WTC11 (cell line): ENCODE data around the gene SEC24A. TPM values are rescaled to one million over a fixed set of nuclear protein-coding genes. Genes with fewer than 3 reads are reported as not detected.
A peak's percentile ranks its signal among the peaks of the same experiment; 100 is the strongest.

Experiments used
- ATAC-seq: fragments of 200-7000 bp; cut with Tn5 transposase; 2 replicates; pipeline ENCODE4 v1.10.0; 2021; ENCODE audit warnings: mild to moderate bottlenecking, moderate library complexity
- CTCF ChIA-PET: fragments of 300-600 bp; sonication (Branson Sonifier 250); formaldehyde crosslinking; loops from one replicate; lab custom pipeline; 2021; ENCODE audit warnings: antibody characterized with exemption; lab: Charles Lee
- POLR2A ChIA-PET: fragments of 350-600 bp; sonication (Branson Sonifier 250); formaldehyde crosslinking; loops from one replicate; lab custom pipeline; 2021; ENCODE audit warnings: antibody characterized with exemption; lab: Charles Lee
- DNase-seq: peaks from one replicate; pipeline ENCODE4 v3.0.0; 2021; ENCODE audit warnings: low spot score
- H3K27ac Mint-ChIP-seq: 2 replicates; pipeline ENCODE4 v1.8.0; 2021; ENCODE audit warnings: mixed read lengths
- H3K27me3 Mint-ChIP-seq: 2 replicates; pipeline ENCODE4 v1.8.0; 2021; ENCODE audit warnings: low read depth, mild to moderate bottlenecking, moderate library complexity, mixed read lengths
- H3K36me3 Mint-ChIP-seq: 2 replicates; pipeline ENCODE4 v1.8.0; 2021; ENCODE audit warnings: mixed read lengths
- H3K4me1 Mint-ChIP-seq: 2 replicates; pipeline ENCODE4 v1.8.0; 2022; ENCODE audit warnings: mixed read lengths
- H3K4me3 Mint-ChIP-seq: 2 replicates; pipeline ENCODE4 v1.8.0; 2021; ENCODE audit warnings: mild to moderate bottlenecking, moderate library complexity, mixed read lengths
- H3K9me3 Mint-ChIP-seq: 2 replicates; pipeline ENCODE4 v1.8.0; 2021; ENCODE audit warnings: mixed read lengths
- ATF1 ChIP-seq: sonication (generic); formaldehyde crosslinking; IDR thresholded peaks from 2 replicates; pipeline ENCODE4 v1.8.1; 2023; ENCODE audit warnings: mild to moderate bottlenecking, moderate library complexity, missing genetic modification reagents
- ELF4 ChIP-seq: sonication (generic); formaldehyde crosslinking; IDR thresholded peaks from 2 replicates; pipeline ENCODE4 v1.8.1; 2022; ENCODE audit warnings: low read depth, mild to moderate bottlenecking, moderate library complexity, missing genetic modification reagents
- ETV6 ChIP-seq: sonication (generic); formaldehyde crosslinking; IDR thresholded peaks from 2 replicates; pipeline ENCODE4 v1.8.1; 2022; ENCODE audit warnings: mild to moderate bottlenecking, missing genetic modification reagents
- GABPB1 ChIP-seq: sonication (generic); formaldehyde crosslinking; IDR thresholded peaks from 2 replicates; pipeline ENCODE4 v1.8.1; 2023; ENCODE audit warnings: mild to moderate bottlenecking, missing genetic modification reagents
- JUN ChIP-seq: sonication (generic); formaldehyde crosslinking; IDR thresholded peaks from 2 replicates; pipeline ENCODE4 v1.8.0; 2023; ENCODE audit warnings: mild to moderate bottlenecking, missing genetic modification reagents
- PRRX2 ChIP-seq: fragments of 250-450 bp; sonication (Bioruptor Pico); IDR thresholded peaks from 2 replicates; pipeline ENCODE4 v1.8.0; 2021; ENCODE audit warnings: mild to moderate bottlenecking
- RELA ChIP-seq: sonication (generic); formaldehyde crosslinking; IDR thresholded peaks from 2 replicates; pipeline ENCODE4 v1.8.1; 2022; ENCODE audit warnings: missing genetic modification reagents, mild to moderate bottlenecking, borderline replicate concordance
- RORB ChIP-seq: fragments of 250-450 bp; sonication (Bioruptor Pico); IDR thresholded peaks from 2 replicates; pipeline ENCODE4 v1.9.0; 2021; ENCODE audit warnings: mild to moderate bottlenecking
- SMAD4 ChIP-seq: sonication (generic); formaldehyde crosslinking; IDR thresholded peaks from 2 replicates; pipeline ENCODE4 v1.8.0; 2022; ENCODE audit warnings: mild to moderate bottlenecking, missing genetic modification reagents
- SP1 ChIP-seq: sonication (generic); formaldehyde crosslinking; conservative IDR thresholded peaks from 2 replicates; pipeline ENCODE4 v1.8.1; 2022; ENCODE audit warnings: missing genetic modification reagents
- TCF7 ChIP-seq: sonication (generic); formaldehyde crosslinking; IDR thresholded peaks from 2 replicates; pipeline ENCODE4 v1.8.0; 2022; ENCODE audit warnings: mild to moderate bottlenecking, low read depth, missing genetic modification reagents, moderate library complexity
- ZBTB21 ChIP-seq: sonication (generic); formaldehyde crosslinking; IDR thresholded peaks from 2 replicates; pipeline ENCODE4 v1.8.1; 2023; ENCODE audit warnings: mild to moderate bottlenecking, missing genetic modification reagents, borderline replicate concordance
- ZNF263 ChIP-seq: sonication (generic); formaldehyde crosslinking; IDR thresholded peaks from 2 replicates; pipeline ENCODE4 v1.8.1; 2022; ENCODE audit warnings: low read depth, mild to moderate bottlenecking, moderate library complexity, missing genetic modification reagents
- ZNF671 ChIP-seq: fragments of 250-450 bp; sonication (Bioruptor Pico); IDR thresholded peaks from 2 replicates; pipeline ENCODE4 v1.8.0; 2021; ENCODE audit warnings: mild to moderate bottlenecking
- total RNA-seq: library from RNA; stranded (reverse); gene quantifications from 3 replicates; pipeline ENCODE4 v1.2.3, GENCODE V29; 2021
- TF ChIP-seq, protein P1 (sequence below): sonication (generic); formaldehyde crosslinking; conservative IDR thresholded peaks from 2 replicates; pipeline ENCODE4 v1.8.1; 2022; ENCODE audit warnings: mild to moderate bottlenecking, missing genetic modification reagents
- TF ChIP-seq, protein P2 (sequence below): fragments of 250-450 bp; sonication (Bioruptor Pico); IDR thresholded peaks from 2 replicates; pipeline ENCODE4 v1.9.0; 2021; ENCODE audit warnings: mild to moderate bottlenecking, borderline replicate concordance
- TF ChIP-seq, protein P3 (sequence below): sonication (generic); formaldehyde crosslinking; IDR thresholded peaks from 2 replicates; pipeline ENCODE4 v1.8.0; 2022; ENCODE audit warnings: mild to moderate bottlenecking, missing genetic modification reagents
- TF ChIP-seq, protein P4 (sequence below): sonication (generic); formaldehyde crosslinking; IDR thresholded peaks from 2 replicates; pipeline ENCODE4 v1.8.1; 2022; ENCODE audit warnings: missing genetic modification reagents, borderline replicate concordance
- TF ChIP-seq, protein P5 (sequence below): sonication (generic); formaldehyde crosslinking; IDR thresholded peaks from 2 replicates; pipeline ENCODE4 v1.8.0; 2023; ENCODE audit warnings: mild to moderate bottlenecking, missing genetic modification reagents

The SEC24A gene
- total RNA-seq, 1 experiment from 2014 or later, result 30.5 TPM

DNA sequence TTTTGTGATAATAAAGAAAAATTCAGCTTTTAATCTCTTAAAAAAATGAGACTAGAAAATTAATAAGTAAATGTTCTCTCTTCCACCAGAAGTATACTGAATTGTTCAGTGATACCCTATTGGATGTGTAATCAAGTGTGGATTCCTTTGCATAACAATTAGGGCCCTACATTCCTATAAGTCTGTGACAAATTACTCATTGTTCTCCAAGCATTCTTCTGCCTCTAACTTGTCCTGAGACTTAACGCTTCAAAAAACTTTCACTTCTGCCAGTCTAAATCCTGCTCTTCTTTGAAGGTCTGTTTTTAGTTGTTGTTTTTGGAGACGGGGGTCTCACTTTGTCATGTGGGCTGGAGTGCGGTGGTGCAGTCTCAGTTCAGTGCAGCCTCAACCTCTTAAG lies 100.8 kb downstream of the SEC24A start:
- H3K27me3 Mint-ChIP-seq, result no peaks in the 10 kb centered on the region
- peaks cover 5% of the 10 kb centered on the region; the same call in 1 of the 2 replicates for H3K36me3 Mint-ChIP-seq
- H3K4me1 Mint-ChIP-seq, result peaks cover 11% of the 10 kb centered on the region
- CTCF ChIA-PET, result interaction anchor here (1.0 kb wide), 1 partner anchor 9 kb away, joined by 3 read pairs; the partner anchor contains the start of gene DDX46
- POLR2A ChIA-PET, result interaction anchor here (0.6 kb wide), 1 partner anchor 162 kb away, joined by 4 read pairs; no protein-coding TSS in a partner anchor
- no peak overlapping the region for H3K4me3 Mint-ChIP-seq
- H3K9me3 Mint-ChIP-seq, result no peaks in the 10 kb centered on the region
- no peak for DNase-seq
- TF ChIP-seq ZBTB21 (CRISPR knock-in tag), result no peak
- TF ChIP-seq JUN (CRISPR knock-in tag), result no peak
- no peak for TF ChIP-seq TCF7 (CRISPR knock-in tag)
- TF ChIP-seq ETV6, result no peak
- TF ChIP-seq ELF4 (CRISPR knock-in tag), result no peak
- TF ChIP-seq, protein P1, sequence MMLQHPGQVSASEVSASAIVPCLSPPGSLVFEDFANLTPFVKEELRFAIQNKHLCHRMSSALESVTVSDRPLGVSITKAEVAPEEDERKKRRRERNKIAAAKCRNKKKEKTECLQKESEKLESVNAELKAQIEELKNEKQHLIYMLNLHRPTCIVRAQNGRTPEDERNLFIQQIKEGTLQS (CRISPR knock-in tag), result no peak
- no peak for TF ChIP-seq ZNF671 (CRISPR knock-in tag)
- TF ChIP-seq GABPB1 (CRISPR knock-in tag), result no peak
- TF ChIP-seq ATF1, result no peak
- TF ChIP-seq SMAD4, result no peak
- TF ChIP-seq, protein P2, sequence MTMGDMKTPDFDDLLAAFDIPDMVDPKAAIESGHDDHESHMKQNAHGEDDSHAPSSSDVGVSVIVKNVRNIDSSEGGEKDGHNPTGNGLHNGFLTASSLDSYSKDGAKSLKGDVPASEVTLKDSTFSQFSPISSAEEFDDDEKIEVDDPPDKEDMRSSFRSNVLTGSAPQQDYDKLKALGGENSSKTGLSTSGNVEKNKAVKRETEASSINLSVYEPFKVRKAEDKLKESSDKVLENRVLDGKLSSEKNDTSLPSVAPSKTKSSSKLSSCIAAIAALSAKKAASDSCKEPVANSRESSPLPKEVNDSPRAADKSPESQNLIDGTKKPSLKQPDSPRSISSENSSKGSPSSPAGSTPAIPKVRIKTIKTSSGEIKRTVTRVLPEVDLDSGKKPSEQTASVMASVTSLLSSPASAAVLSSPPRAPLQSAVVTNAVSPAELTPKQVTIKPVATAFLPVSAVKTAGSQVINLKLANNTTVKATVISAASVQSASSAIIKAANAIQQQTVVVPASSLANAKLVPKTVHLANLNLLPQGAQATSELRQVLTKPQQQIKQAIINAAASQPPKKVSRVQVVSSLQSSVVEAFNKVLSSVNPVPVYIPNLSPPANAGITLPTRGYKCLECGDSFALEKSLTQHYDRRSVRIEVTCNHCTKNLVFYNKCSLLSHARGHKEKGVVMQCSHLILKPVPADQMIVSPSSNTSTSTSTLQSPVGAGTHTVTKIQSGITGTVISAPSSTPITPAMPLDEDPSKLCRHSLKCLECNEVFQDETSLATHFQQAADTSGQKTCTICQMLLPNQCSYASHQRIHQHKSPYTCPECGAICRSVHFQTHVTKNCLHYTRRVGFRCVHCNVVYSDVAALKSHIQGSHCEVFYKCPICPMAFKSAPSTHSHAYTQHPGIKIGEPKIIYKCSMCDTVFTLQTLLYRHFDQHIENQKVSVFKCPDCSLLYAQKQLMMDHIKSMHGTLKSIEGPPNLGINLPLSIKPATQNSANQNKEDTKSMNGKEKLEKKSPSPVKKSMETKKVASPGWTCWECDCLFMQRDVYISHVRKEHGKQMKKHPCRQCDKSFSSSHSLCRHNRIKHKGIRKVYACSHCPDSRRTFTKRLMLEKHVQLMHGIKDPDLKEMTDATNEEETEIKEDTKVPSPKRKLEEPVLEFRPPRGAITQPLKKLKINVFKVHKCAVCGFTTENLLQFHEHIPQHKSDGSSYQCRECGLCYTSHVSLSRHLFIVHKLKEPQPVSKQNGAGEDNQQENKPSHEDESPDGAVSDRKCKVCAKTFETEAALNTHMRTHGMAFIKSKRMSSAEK (CRISPR knock-in tag), result no peak
- no peak for TF ChIP-seq RELA (CRISPR knock-in tag)
- no peak for TF ChIP-seq PRRX2 (CRISPR knock-in tag)
- TF ChIP-seq RORB (CRISPR knock-in tag), result no peak
- TF ChIP-seq, protein P3, sequence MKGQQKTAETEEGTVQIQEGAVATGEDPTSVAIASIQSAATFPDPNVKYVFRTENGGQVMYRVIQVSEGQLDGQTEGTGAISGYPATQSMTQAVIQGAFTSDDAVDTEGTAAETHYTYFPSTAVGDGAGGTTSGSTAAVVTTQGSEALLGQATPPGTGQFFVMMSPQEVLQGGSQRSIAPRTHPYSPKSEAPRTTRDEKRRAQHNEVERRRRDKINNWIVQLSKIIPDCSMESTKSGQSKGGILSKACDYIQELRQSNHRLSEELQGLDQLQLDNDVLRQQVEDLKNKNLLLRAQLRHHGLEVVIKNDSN, result no peak
- no peak for TF ChIP-seq SP1 (CRISPR knock-in tag)
- peak; percentile 80 for ATAC-seq
- H3K27ac Mint-ChIP-seq, result peak overlapping the region; percentile 91

DNA sequence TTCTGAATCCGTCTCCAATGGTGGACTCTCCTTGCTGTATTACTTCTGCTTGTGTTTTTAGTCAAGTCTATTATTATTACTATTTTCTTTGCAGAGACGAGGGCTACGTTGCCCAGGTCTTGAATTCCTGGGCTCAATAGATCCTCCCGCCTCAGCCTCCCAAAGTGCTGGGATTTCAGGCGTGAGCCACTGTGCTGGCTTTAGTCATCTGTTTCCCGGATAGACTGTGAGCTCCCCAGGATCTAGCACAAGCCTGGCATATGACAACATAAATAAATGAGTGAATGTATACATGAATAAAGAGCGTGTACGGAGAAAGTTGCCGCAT lies 109.6 kb downstream of the SEC24A start:
- H3K4me1 Mint-ChIP-seq, result peaks cover 21% of the 10 kb centered on the region
- TF ChIP-seq, protein P3, result 0 out of 2 replicates have a peak, but pooled peaks have one; percentile 4
- TF ChIP-seq, protein P4, sequence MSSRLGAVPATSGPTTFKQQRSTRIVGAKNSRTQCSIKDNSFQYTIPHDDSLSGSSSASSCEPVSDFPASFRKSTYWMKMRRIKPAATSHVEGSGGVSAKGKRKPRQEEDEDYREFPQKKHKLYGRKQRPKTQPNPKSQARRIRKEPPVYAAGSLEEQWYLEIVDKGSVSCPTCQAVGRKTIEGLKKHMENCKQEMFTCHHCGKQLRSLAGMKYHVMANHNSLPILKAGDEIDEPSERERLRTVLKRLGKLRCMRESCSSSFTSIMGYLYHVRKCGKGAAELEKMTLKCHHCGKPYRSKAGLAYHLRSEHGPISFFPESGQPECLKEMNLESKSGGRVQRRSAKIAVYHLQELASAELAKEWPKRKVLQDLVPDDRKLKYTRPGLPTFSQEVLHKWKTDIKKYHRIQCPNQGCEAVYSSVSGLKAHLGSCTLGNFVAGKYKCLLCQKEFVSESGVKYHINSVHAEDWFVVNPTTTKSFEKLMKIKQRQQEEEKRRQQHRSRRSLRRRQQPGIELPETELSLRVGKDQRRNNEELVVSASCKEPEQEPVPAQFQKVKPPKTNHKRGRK (CRISPR knock-in tag), result no peak
- TF ChIP-seq ZNF263 (CRISPR knock-in tag), result no peak
- TF ChIP-seq, protein P5, sequence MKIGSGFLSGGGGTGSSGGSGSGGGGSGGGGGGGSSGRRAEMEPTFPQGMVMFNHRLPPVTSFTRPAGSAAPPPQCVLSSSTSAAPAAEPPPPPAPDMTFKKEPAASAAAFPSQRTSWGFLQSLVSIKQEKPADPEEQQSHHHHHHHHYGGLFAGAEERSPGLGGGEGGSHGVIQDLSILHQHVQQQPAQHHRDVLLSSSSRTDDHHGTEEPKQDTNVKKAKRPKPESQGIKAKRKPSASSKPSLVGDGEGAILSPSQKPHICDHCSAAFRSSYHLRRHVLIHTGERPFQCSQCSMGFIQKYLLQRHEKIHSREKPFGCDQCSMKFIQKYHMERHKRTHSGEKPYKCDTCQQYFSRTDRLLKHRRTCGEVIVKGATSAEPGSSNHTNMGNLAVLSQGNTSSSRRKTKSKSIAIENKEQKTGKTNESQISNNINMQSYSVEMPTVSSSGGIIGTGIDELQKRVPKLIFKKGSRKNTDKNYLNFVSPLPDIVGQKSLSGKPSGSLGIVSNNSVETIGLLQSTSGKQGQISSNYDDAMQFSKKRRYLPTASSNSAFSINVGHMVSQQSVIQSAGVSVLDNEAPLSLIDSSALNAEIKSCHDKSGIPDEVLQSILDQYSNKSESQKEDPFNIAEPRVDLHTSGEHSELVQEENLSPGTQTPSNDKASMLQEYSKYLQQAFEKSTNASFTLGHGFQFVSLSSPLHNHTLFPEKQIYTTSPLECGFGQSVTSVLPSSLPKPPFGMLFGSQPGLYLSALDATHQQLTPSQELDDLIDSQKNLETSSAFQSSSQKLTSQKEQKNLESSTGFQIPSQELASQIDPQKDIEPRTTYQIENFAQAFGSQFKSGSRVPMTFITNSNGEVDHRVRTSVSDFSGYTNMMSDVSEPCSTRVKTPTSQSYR, result no peak
- H3K4me3 Mint-ChIP-seq, result peak overlapping the region; percentile 100
- no peaks in the 10 kb centered on the region for H3K9me3 Mint-ChIP-seq
- DNase-seq (no peak), ATAC-seq (peak; percentile 36)
- H3K27me3 Mint-ChIP-seq, result peaks cover 14% of the 10 kb centered on the region
- ChIA-PET POLR2A (interaction anchor here (0.7 to 2.1 kb wide), 5 partner anchors 18 to 582 kb away, joined by 3 to 12 read pairs (median 3); partner anchors contain the start of gene CAMLG), CTCF (interaction anchor here (0.9 to 3.7 kb wide), 7 partner anchors 9 to 295 kb away, joined by 3 to 27 read pairs (median 3); partner anchors contain the start of gene CAMLG)
- H3K27ac Mint-ChIP-seq, result peak overlapping the region; percentile 51
- H3K36me3 Mint-ChIP-seq, result no peaks in the 10 kb centered on the region
